ENCODE data around the gene WDR43. TPM values are rescaled to one million over a fixed set of nuclear protein-coding genes. Genes with fewer than 3 reads are reported as not detected.
"Not testable (repeated sequence)": the region's sequence is repeated elsewhere in the genome, so short reads cannot be mapped to it uniquely, and the experiment has no call there.

Gene WDR43
- total RNA-seq, 1 donor from 2014 or later: 56.7 TPM

DNA sequence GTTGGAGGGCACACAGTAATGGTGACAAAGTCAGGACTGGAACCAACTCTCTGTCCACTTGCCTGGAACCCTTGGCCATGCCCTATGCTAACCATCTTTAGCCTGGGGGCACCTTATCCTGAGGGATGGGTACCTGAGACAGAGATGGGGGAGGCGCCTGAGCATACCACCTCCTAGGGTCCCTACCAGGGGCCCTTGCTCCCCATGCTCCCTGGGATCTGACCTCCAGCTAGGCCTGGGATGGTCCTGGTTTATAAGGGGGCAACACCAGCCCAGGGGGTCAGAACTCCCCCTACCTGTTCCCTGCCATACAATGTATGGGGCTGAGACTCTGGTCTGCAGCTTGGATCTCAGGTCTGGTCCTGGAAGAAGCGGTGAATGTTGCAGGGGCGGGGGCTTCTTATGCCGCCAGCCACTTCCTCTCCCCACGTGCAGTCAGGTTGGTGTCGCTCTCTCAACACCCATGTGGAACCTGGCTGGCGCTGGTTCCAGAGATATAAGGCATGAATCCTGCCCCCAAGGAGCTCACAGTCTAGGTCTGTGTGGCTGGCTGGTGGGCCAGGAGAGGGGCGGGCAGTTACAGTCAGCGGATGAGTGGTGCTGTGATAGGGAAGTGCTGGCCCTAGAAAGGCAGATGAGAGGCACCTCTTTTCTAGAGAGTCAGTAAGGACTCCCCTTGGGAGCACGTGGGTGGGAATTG, 82.9 kb downstream of the WDR43 start:
- no peaks in the 10 kb centered on the region for H3K27me3 ChIP-seq
- DNase-seq (ENCODE audit: extremely low spot score in 2 of 2): no peak
- H3K4me1 ChIP-seq: no peaks in the 10 kb centered on the region
- no peak overlapping the region for H3K4me3 ChIP-seq
- TF ChIP-seq CTCF (IDR thresholded peaks at IDR 0.05): no peak
- TF ChIP-seq POLR2A (IDR thresholded peaks at IDR 0.05): no peak
- TF ChIP-seq POLR2AphosphoS5 (IDR thresholded peaks at IDR 0.05; ENCODE audit: insufficient read depth in 1 of 2, low read depth in 1 of 2): no peak
- H3K9me3 ChIP-seq: no peaks in the 10 kb centered on the region
- H3K27ac ChIP-seq: no peak overlapping the region
- no peaks in the 10 kb centered on the region for H3K36me3 ChIP-seq
- intact Hi-C loops (cut with DNase I): no loop called here

DNA sequence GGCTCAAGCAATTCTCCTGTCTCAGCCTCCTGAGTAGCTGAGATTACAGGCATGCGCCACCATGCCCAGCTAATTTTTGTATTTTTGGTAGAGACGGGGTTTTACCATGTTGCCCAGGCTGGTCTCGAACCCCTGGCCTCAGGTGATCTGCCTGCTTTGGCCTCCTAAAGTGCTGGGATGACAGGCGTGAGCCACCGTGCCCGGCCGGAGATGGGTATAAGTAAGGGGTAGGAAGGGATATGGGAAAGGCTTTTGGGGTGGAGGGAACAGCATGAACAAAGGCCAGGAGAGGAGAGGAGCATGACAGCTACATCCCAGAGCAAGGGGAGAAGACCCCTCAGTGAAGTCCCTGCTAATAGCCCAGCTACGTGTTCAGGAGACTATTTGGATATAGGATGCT, 83.5 kb downstream of the WDR43 start:
- H3K4me3 ChIP-seq; H3K36me3 ChIP-seq; H3K4me1 ChIP-seq; H3K9me3 ChIP-seq; DNase-seq (ENCODE audit: extremely low spot score in 2 of 2); H3K27me3 ChIP-seq; intact Hi-C loops (cut with DNase I); H3K27ac ChIP-seq: not testable (repeated sequence)

DNA sequence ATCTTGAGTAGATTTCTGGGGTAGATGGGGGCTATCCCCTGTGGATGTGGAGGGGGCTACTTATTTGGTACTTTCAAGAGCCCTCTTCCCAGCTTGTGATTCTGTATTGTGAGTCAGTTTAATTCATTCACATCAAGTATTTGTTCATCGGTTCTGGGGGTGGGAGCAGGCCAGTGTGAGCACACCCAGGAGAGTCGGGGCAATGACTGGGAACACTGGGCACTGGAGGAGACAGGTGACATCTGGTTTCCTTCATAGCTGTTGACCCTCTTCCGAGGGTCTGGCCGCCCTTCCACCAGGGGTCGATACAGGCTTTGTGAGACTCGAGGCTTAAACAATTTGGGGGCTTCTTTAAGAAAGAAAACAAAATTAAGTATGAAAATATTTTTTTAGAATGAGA, 84.1 kb downstream of the WDR43 start:
- intact Hi-C loops (cut with DNase I): no loop called here
- Histone ChIP-seq H3K4me3 (no peak overlapping the region), H3K4me1 (no peaks in the 10 kb centered on the region), H3K27me3 (no peaks in the 10 kb centered on the region), H3K9me3 (no peaks in the 10 kb centered on the region), H3K27ac (no peak overlapping the region), H3K36me3 (no peaks in the 10 kb centered on the region)
- DNase-seq (ENCODE audit: extremely low spot score in 2 of 2): no peak
- TF ChIP-seq POLR2AphosphoS5 (IDR thresholded peaks at IDR 0.05; ENCODE audit: insufficient read depth in 1 of 2, low read depth in 1 of 2) (no peak), POLR2A (IDR thresholded peaks at IDR 0.05) (no peak), CTCF (IDR thresholded peaks at IDR 0.05) (no peak)

- no peak overlapping the region for H3K27ac ChIP-seq
- no peak for TF ChIP-seq POLR2AphosphoS5 (IDR thresholded peaks at IDR 0.05; ENCODE audit: insufficient read depth in 1 of 2, low read depth in 1 of 2)
- no peak for TF ChIP-seq CTCF (IDR thresholded peaks at IDR 0.05)
- TF ChIP-seq POLR2A (IDR thresholded peaks at IDR 0.05): no peak
- no peak overlapping the region for H3K4me3 ChIP-seq
- intact Hi-C loops (cut with DNase I): no loop called here
- H3K4me1 ChIP-seq: no peaks in the 10 kb centered on the region
- no peaks in the 10 kb centered on the region for H3K9me3 ChIP-seq
- no peak for DNase-seq (ENCODE audit: extremely low spot score in 2 of 2)
- H3K36me3 ChIP-seq: no peaks in the 10 kb centered on the region
- no peaks in the 10 kb centered on the region for H3K27me3 ChIP-seq
These were observed 84.6 kb downstream of the WDR43 start for GRCh38 chr2:28979041-28979440.

GRCh38 chr2:28979576-28980366, 85.3 kb downstream of the WDR43 start:
- DNase-seq (ENCODE audit: extremely low spot score in 2 of 2): no peak

More at GRCh38 chr2:28979576-28980366, 85.3 kb downstream of the WDR43 start:
- Histone ChIP-seq H3K27ac (no peak overlapping the region), H3K27me3 (no peaks in the 10 kb centered on the region), H3K4me3 (no peak overlapping the region), H3K4me1 (no peaks in the 10 kb centered on the region), H3K36me3 (no peaks in the 10 kb centered on the region), H3K9me3 (no peaks in the 10 kb centered on the region)
- TF ChIP-seq POLR2AphosphoS5 (IDR thresholded peaks at IDR 0.05; ENCODE audit: insufficient read depth in 1 of 2, low read depth in 1 of 2) (no peak), POLR2A (IDR thresholded peaks at IDR 0.05) (no peak), CTCF (IDR thresholded peaks at IDR 0.05) (no peak)
- intact Hi-C loops (cut with DNase I): no loop called here

All from vagina (tissue), 2 donors.